Bronchial epithelial cell (primary cell): ENCODE results near the gene MGLL. TPM values are rescaled to one million over a fixed set of nuclear protein-coding genes. Genes with fewer than 3 reads are reported as not detected.

Experiments used
- DNase-seq: peaks from one replicate; pipeline ENCODE4 v3.0.0-alpha.2; 2010; ENCODE audit warnings: low read depth
- FAIRE-seq: peaks from 2 replicates; lab custom pipeline; 2011; peaks lifted over from hg19 to GRCh38; lab: Jason Lieb, UNC
- H3K27me3 ChIP-seq: 2 replicates; pipeline ENCODE4 v1.5.1; 2011; ENCODE audit warnings: low read length; ENCODE audit not compliant: control insufficient read depth, insufficient read depth
- H3K36me3 ChIP-seq: 2 replicates; pipeline ENCODE4 v1.5.1; 2011; ENCODE audit warnings: low read length; ENCODE audit not compliant: control insufficient read depth, insufficient read depth
- H3K4me3 ChIP-seq: 2 replicates; pipeline ENCODE4 v1.5.1; 2011; ENCODE audit warnings: mild to moderate bottlenecking, low read depth, low read length, control low read depth
- total RNA-seq: library from RNA; depleted of rRNA; stranded (reverse); fragments of >200 nt; gene quantifications from 2 replicates; pipeline ENCODE4 v1.2.1, GENCODE V29; 2014
- TF ChIP-seq, protein P1 (sequence below): IDR thresholded peaks from 2 replicates; pipeline ENCODE4 v1.5.1; 2011; ENCODE audit warnings: mild to moderate bottlenecking, moderate library complexity, low read length, control low read depth, inconsistent platforms; ENCODE audit not compliant: insufficient read depth, severe bottlenecking

The MGLL gene
- total RNA-seq, 1 donor from 2014 or later, result 25.5 TPM

DNA sequence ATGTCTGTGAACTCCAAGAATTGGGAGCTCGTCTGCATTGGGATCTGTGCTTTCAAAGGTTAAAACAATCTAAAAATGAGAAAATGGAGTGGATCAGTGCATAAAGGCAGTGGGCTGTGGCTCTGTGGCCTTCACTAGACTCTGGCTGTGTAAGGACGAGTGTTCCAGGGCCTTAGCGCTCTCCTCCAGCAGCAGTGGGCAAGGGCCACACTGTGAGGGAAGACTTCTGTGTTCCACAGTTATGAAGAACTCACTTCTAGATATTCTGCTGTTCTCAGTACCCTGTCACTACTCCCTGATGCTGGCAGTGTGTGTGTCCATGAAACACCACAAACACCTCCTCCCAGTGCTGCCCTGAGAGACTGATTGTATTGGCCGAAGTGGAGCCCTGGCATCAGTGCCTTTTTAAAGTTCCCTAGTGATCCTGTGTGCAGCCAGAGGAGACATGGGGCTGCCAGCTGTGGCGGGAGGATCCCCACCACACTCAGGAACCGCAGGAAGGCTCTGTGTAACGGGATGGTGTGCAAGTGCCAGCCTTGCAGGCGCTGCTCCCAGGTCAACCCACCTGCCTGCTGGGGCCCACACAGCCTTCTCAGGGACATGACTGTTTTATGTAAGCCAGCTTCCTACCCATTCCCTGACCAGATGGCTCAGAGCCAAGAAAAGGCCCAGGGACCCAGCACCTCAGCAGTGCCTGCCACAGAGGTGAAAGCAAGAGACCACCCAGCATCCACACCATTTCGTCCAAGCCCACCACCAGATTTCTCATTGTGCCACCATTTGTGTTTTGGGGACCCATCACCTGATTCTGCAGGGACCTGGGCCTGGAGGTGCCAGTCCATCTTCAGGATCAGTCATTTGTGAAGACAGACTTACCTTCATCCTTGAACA, 109.2 kb downstream of the MGLL start:
- peak; percentile 72 for FAIRE-seq
- H3K4me3 ChIP-seq, result no peak overlapping the region
- DNase-seq, result no peak
- H3K36me3 ChIP-seq, result peaks cover 3% of the 10 kb centered on the region
- TF ChIP-seq, protein P1, sequence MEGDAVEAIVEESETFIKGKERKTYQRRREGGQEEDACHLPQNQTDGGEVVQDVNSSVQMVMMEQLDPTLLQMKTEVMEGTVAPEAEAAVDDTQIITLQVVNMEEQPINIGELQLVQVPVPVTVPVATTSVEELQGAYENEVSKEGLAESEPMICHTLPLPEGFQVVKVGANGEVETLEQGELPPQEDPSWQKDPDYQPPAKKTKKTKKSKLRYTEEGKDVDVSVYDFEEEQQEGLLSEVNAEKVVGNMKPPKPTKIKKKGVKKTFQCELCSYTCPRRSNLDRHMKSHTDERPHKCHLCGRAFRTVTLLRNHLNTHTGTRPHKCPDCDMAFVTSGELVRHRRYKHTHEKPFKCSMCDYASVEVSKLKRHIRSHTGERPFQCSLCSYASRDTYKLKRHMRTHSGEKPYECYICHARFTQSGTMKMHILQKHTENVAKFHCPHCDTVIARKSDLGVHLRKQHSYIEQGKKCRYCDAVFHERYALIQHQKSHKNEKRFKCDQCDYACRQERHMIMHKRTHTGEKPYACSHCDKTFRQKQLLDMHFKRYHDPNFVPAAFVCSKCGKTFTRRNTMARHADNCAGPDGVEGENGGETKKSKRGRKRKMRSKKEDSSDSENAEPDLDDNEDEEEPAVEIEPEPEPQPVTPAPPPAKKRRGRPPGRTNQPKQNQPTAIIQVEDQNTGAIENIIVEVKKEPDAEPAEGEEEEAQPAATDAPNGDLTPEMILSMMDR, result no peak
- H3K27me3 ChIP-seq, result no peaks in the 10 kb centered on the region

- peaks cover 3% of the 10 kb centered on the region for H3K36me3 ChIP-seq
- no peaks in the 10 kb centered on the region for H3K27me3 ChIP-seq
- DNase-seq (no peak), FAIRE-seq (no peak)
- H3K4me3 ChIP-seq, result no peak overlapping the region
- TF ChIP-seq, protein P1, result no peak
These were observed 109.9 kb downstream of the MGLL start for GRCh38 chr3:127712461-127712860.

GRCh38 chr3:127711896-127712295, 110.4 kb downstream of the MGLL start:
- Histone ChIP-seq H3K36me3 (peaks cover 3% of the 10 kb centered on the region), H3K4me3 (no peak overlapping the region), H3K27me3 (no peaks in the 10 kb centered on the region)
- TF ChIP-seq, protein P1, result no peak
- FAIRE-seq, result no peak
- DNase-seq, result no peak

- H3K36me3 ChIP-seq, result peaks cover 4% of the 10 kb centered on the region
These were observed 111.2 kb downstream of the MGLL start for GRCh38 chr3:127711021-127711695.

GRCh38 chr3:127710155-127710941, 112.0 kb downstream of the MGLL start:
- DNase-seq (peak; percentile 58), FAIRE-seq (peak; percentile 23)
- Histone ChIP-seq H3K27me3 (no peaks in the 10 kb centered on the region), H3K4me3 (no peak overlapping the region), H3K36me3 (peaks cover 4% of the 10 kb centered on the region)
- TF ChIP-seq, protein P1, result no peak

More at GRCh38 chr3:127711021-127711695, 111.2 kb downstream of the MGLL start:
- TF ChIP-seq, protein P1, result no peak
- no peak overlapping the region for H3K4me3 ChIP-seq
- no peak for FAIRE-seq
- DNase-seq, result no peak
- H3K27me3 ChIP-seq, result no peaks in the 10 kb centered on the region
